ENCODE measurements around the gene CAMK1D.
A peak's percentile ranks its signal among the peaks of the same experiment; 100 is the strongest.

- TF ChIP-seq POLR2A (IDR thresholded peaks at IDR 0.05): no peak
- TF ChIP-seq, protein P1, sequence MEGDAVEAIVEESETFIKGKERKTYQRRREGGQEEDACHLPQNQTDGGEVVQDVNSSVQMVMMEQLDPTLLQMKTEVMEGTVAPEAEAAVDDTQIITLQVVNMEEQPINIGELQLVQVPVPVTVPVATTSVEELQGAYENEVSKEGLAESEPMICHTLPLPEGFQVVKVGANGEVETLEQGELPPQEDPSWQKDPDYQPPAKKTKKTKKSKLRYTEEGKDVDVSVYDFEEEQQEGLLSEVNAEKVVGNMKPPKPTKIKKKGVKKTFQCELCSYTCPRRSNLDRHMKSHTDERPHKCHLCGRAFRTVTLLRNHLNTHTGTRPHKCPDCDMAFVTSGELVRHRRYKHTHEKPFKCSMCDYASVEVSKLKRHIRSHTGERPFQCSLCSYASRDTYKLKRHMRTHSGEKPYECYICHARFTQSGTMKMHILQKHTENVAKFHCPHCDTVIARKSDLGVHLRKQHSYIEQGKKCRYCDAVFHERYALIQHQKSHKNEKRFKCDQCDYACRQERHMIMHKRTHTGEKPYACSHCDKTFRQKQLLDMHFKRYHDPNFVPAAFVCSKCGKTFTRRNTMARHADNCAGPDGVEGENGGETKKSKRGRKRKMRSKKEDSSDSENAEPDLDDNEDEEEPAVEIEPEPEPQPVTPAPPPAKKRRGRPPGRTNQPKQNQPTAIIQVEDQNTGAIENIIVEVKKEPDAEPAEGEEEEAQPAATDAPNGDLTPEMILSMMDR (IDR thresholded peaks at IDR 0.05): peak in 1 of 12 donors; percentile 8
These were observed 362.0 kb downstream of the CAMK1D start for GRCh38 chr10:12711350-12711708.

Data from heart left ventricle (tissue), 13 donors.